Effector CD4-positive, alpha-beta T cell (primary cell): Measurements from ENCODE around the gene PDE11A.

ENCODE experiments used
- DNase-seq: peaks from one replicate; pipeline ENCODE4 v3.0.0-alpha.2; 2020

PDE11A gene

GRCh38 chr2:177592397-177592796, 480.2 kb downstream of the PDE11A start:
- DNase-seq: no peak

GRCh38 chr2:177589186-177589585, 483.4 kb downstream of the PDE11A start:
- no peak for DNase-seq

- no peak for DNase-seq
These were observed 483.9 kb downstream of the PDE11A start for GRCh38 chr2:177588671-177589070.

GRCh38 chr2:177587371-177587770, 485.2 kb downstream of the PDE11A start:
- DNase-seq: no peak

GRCh38 chr2:177586154-177586553, 486.4 kb downstream of the PDE11A start:
- no peak for DNase-seq

- no peak for DNase-seq
These were observed 487.2 kb downstream of the PDE11A start for GRCh38 chr2:177585234-177585863.

- no peak for DNase-seq
These were observed 488.4 kb downstream of the PDE11A start for GRCh38 chr2:177584030-177584692.

- no peak for DNase-seq
These were observed 490.6 kb downstream of the PDE11A start for GRCh38 chr2:177582000-177582399.

GRCh38 chr2:177579486-177580036, 493.0 kb downstream of the PDE11A start:
- no peak for DNase-seq

- DNase-seq: no peak
These were observed 494.1 kb downstream of the PDE11A start for GRCh38 chr2:177578454-177578853.

GRCh38 chr2:177577075-177577474, 495.5 kb downstream of the PDE11A start:
- DNase-seq: no peak

- no peak for DNase-seq
These were observed 497.2 kb downstream of the PDE11A start for GRCh38 chr2:177575358-177575757.

- DNase-seq: no peak
These were observed 498.2 kb downstream of the PDE11A start for GRCh38 chr2:177574356-177574755.
